Left ventricle myocardium inferior (tissue), 1 donor: Measurements from ENCODE around the gene PTGR1. TPM values are rescaled to one million over a fixed set of nuclear protein-coding genes. Genes with fewer than 3 reads are reported as not detected.

ENCODE experiments used
- DNase-seq: peaks from one replicate; pipeline ENCODE4 v3.0.0-alpha.2; 2020
- H3K27ac ChIP-seq: fragments of 200-600 bp; replicated peaks from 2 replicates; pipeline ENCODE4 v1.8.0; 2021
- H3K27me3 ChIP-seq: fragments of 200-600 bp; 2 replicates; pipeline ENCODE4 v1.8.0; 2021; ENCODE audit warnings: low read depth
- H3K36me3 ChIP-seq: fragments of 200-600 bp; 2 replicates; pipeline ENCODE4 v1.8.0; 2021
- H3K4me1 ChIP-seq: fragments of 200-600 bp; 2 replicates; pipeline ENCODE4 v1.8.0; 2021
- H3K4me3 ChIP-seq: fragments of 200-600 bp; 2 replicates; pipeline ENCODE4 v1.8.0; 2021; ENCODE audit warnings: mild to moderate bottlenecking, moderate library complexity
- H3K9me3 ChIP-seq: fragments of 200-600 bp; replicated peaks from 2 replicates; pipeline ENCODE4 v1.8.0; 2021
- CTCF ChIP-seq: fragments of 200-600 bp; IDR thresholded peaks from 2 replicates; pipeline ENCODE4 v1.8.0; 2021; ENCODE audit warnings: antibody characterized with exemption, mild to moderate bottlenecking, borderline replicate concordance
- intact Hi-C: fragments of 100-400 bp; cut with micrococcal nuclease; formaldehyde crosslinking; loops from one replicate; pipeline ENCODE4 v1.11.0; 2022
- long read RNA-seq: library from polyadenylated mRNA; unstranded; transcript quantifications from one replicate; pipeline ENCODE4 v2.0.0, GENCODE V29; 2021
- total RNA-seq: library from RNA; stranded (reverse); fragmentation: NEBNext Ultra II Directional; extraction: Animal tissue kit (Norgen Biotek cat#: 25700); gene quantifications from one replicate; pipeline ENCODE4 v1.2.1, GENCODE V29; 2021
- donor health status: DM: no; HTN: yes; CAD: no; lungs with severe emphysema.

Gene PTGR1
- 50.2 TPM for total RNA-seq
- long read RNA-seq, transcript PTGR1-205 (10 exons, 1,407 nt): minor isoform, 6 of 35 reads
- long read RNA-seq, transcript PTGR1-201 (10 exons, 1,223 nt): major isoform, 19 of 35 reads
- long read RNA-seq, partial matches to known transcripts: 0 of 35 reads
- long read RNA-seq, other reads (novel, unspliced or antisense): 6 of 35 reads

- H3K4me3 ChIP-seq: peak within 1 kb of the TSS; percentile 92
- peak within 1 kb of the TSS; percentile 91 for H3K27ac ChIP-seq
- TF ChIP-seq CTCF: no peak
- H3K27me3 ChIP-seq: no peaks in the 10 kb centered on the region
- peaks cover 28% of the 10 kb centered on the region for H3K4me1 ChIP-seq
- peak; percentile 85 for DNase-seq
- intact Hi-C loops: no loop called here
- H3K36me3 ChIP-seq: peaks cover 28% of the 10 kb centered on the region
- H3K9me3 ChIP-seq: no peaks in the 10 kb centered on the region
Measured at GRCh38 chr9:111599092-111599954, at the start of gene PTGR1. Gene PTGR1 (minus strand): TSS chr9:111599647. CDS start chr9:111597422, 2,225 bp downstream.

GRCh38 chr9:111649016-111649415 is 49.6 kb upstream of the PTGR1 start:
- intact Hi-C loops: no loop called here
- no peak overlapping the region for H3K27ac ChIP-seq
- peaks cover 48% of the 10 kb centered on the region for H3K36me3 ChIP-seq
- no peaks in the 10 kb centered on the region for H3K4me1 ChIP-seq
- no peak for TF ChIP-seq CTCF
- no peaks in the 10 kb centered on the region for H3K9me3 ChIP-seq
- no peak for DNase-seq
- no peaks in the 10 kb centered on the region for H3K27me3 ChIP-seq
- H3K4me3 ChIP-seq: no peak overlapping the region

GRCh38 chr9:111648066-111648465 is 48.6 kb upstream of the PTGR1 start:
- TF ChIP-seq CTCF: no peak

GRCh38 chr9:111646417-111646816 is 47.0 kb upstream of the PTGR1 start:
- Histone ChIP-seq H3K4me1 (no peaks in the 10 kb centered on the region), H3K4me3 (no peak overlapping the region), H3K27me3 (no peaks in the 10 kb centered on the region), H3K36me3 (peaks cover 44% of the 10 kb centered on the region), H3K27ac (no peak overlapping the region), H3K9me3 (no peaks in the 10 kb centered on the region)
- no peak for TF ChIP-seq CTCF
- intact Hi-C loops: no loop called here
- no peak for DNase-seq

More at GRCh38 chr9:111648066-111648465, 48.6 kb upstream of the PTGR1 start:
- Histone ChIP-seq H3K4me1 (no peaks in the 10 kb centered on the region), H3K9me3 (no peaks in the 10 kb centered on the region), H3K27ac (no peak overlapping the region), H3K27me3 (no peaks in the 10 kb centered on the region), H3K36me3 (peaks cover 42% of the 10 kb centered on the region), H3K4me3 (no peak overlapping the region)
- intact Hi-C loops: no loop called here
- no peak for DNase-seq

- Histone ChIP-seq H3K4me1 (no peaks in the 10 kb centered on the region), H3K27ac (no peak overlapping the region), H3K36me3 (peaks cover 44% of the 10 kb centered on the region), H3K27me3 (no peaks in the 10 kb centered on the region), H3K4me3 (no peak overlapping the region), H3K9me3 (no peaks in the 10 kb centered on the region)
- no peak for TF ChIP-seq CTCF
- no peak for DNase-seq
- intact Hi-C loops: no loop called here
Measured at GRCh38 chr9:111645806-111646205, 46.4 kb upstream of the PTGR1 start.
